GM18519 (cell line): Measurements from ENCODE around the gene EGFLAM.

Experiments used
- ATAC-seq: cut with Tn5 transposase; IDR thresholded peaks from one replicate; pipeline ENCODE4 v1.9.1; 2021; ENCODE audit warnings: mild to moderate bottlenecking, moderate library complexity; ENCODE audit not compliant: unreplicated experiment, low FRiP score

The EGFLAM gene

DNA sequence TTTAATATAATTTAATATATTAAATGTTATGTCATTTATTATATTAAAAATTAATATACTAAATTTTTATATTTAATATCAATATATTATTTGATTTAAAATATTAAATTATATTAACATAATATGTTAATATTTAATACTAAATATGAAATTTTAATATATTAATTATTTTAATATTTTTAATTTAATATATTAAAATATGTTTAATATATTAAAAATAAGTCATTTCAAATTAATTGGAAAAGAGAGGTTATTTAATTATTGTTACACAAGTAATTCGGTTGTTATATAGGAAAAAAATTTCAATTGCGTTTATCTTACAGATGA, 183.9 kb downstream of the EGFLAM start:
- ATAC-seq, result no peak

DNA sequence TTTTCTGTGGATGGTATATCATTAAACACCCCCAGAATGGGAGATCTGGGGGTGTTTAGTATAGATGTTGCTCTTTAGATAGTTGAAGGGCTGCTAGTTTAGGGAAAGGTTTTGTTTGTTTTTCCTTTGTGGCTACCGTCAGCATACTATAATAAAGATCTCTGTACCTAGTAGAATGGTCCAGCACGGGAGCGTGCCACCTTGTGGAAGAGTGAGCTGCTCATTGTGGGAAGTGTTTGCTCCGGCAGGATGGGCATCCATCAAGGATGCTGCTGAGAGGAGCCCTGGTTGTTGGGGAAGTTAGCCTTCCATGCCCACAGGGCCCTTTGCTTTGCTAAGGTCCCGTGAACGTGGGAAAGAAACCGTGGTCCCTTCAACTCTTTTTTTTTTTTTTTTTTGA, 185.0 kb downstream of the EGFLAM start:
- ATAC-seq, result no peak

DNA sequence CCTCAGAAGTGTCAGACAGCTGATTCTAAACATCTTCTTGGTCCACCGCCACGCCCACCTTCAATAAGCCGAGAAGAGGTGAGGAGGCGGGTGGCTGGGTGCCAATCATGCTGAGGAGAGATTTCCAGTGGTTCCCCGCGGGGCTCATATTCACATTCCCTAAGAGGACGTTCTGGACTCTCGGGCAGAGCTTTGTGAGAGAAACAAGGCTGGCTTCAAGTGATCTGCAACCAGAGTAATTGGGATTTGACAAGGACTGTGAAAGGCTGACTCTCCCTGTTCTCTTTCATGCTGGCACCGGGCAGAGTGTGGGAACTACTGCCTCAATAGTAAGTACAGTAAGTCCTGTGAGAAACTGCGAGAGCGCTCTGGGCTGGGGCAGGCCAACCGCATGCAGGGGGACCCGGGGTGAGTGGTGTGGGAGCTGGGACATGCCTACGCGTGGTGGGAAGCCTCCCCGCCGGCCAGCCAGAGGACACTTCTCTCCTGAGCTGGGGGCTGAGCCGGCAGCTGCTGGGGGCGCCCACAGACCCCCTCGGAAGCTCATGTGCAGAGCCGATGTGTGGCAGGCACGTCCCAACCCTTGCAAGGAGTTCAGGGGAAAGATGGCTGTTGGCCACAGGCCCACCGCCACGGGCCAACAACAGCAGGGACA, 187.1 kb downstream of the EGFLAM start:
- ATAC-seq, result no peak

DNA sequence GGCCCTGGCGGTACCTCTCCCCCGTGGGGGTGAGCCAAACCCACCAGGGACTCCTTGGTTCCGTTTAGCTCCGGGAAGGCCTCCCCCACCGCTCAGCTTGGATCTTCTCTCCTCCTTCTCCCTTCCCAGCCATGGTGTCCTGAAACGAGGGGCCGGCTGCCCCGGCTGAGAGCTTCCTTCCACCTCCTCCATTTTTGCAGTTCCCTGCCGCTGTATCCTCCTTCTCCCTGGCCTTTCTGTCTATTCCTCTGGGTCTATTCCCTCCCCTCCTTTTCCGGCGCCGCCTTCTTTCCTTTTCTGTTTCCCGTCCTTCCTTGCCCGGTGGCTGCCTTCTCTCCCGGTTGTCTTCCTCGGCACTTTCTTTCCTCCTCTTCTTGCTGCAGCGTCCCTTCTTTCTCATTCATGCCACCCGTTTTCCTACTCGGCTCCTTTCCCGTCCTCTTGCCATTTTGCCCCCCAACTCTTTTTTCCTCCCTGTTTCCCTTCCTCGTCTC, 187.7 kb downstream of the EGFLAM start:
- ATAC-seq, result no peak

DNA sequence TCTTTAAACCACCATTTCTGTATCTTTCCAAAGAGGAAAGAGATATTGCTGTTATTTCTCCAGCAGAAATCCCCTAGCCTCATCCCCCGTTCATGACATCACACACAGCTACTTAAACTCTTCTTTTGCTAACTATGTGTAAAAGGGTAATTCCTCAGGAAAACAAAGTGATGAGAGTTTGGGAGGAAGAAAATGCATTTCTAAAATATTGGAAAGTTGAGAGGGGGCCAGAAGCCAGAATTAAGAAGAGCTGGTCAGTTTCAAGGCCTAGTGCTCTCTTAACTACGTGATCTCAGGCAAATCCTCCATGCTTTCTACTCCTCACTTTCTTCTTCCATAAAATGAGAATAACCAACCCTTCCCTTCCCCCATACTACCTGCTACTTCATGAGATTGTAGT, 188.7 kb downstream of the EGFLAM start:
- ATAC-seq, result no peak

DNA sequence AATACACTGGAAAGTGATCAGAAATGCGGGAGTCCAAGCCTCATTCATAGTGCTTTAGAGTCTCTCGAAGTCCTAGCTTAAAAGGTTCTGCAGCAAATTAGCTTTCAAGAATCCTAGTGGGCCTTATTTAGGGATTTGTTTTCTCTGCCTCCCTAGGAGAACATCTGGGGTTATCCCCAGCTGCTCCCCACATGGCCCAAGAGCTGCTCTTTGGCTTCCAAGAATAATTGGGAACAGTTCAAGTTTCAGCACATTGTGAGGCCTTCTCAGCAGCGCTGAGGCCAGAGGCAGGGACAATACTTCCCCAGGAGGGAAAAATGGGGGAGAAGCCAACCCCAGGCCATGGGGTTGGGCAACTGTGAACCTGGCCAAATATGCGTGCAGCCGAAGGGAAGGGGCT, 189.4 kb downstream of the EGFLAM start:
- ATAC-seq, result no peak

DNA sequence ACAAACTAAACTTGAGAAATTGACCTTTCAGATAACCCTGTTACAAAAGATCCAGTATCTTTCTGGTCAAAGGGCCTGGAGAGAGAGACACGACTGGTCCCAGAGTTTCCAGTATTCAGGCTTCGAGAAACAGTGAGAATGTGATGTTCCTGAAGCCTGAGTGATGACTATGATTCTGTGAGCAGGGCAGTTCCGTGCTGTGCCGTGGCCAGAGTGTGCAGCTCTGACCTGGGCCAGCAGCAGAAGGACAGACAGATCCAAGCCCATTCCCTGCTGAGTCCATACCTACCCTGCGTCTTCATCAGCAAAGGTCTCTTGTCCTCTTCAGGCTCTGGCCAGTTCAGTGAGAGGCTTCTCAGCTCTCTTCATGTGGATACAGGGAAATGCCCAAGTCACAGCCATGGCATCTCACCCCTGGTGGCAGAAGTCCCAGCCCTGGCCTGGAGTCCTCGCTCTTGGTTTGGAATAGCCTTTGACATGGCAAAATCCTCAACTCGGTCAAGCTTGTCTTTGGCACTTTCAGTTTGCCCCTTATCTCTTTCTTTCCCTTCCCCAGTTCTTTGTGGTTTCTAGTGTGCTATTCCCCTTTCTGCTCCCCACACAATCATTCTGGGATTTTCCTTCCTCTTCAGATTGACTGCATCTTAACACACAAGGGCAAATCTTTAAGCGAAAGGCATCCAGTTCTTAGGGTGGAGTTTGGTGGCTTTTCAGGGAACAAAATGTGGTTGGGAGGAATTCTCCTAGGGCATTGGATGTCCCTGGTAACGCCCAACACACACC, 190.4 kb downstream of the EGFLAM start:
- no peak for ATAC-seq

DNA sequence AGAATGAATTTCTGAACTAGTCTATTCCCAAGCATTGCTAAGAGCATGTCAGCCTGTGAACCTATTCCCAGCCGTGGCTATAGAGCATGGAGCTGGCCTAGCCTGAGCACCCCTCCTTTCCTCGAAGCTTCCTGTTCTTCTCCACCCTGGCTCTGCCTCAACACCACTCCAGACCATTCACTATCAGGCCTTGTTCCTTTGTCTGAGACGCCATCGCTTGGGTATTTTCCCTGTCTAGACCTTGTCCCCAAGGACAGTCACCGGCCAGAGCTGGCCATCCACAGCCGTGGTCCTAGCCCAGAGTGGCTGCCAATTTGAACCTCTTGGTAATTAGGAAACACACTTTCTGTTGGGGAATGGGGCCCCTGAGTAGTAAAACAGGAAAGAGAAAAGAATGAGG, 192.3 kb downstream of the EGFLAM start:
- ATAC-seq, result no peak

DNA sequence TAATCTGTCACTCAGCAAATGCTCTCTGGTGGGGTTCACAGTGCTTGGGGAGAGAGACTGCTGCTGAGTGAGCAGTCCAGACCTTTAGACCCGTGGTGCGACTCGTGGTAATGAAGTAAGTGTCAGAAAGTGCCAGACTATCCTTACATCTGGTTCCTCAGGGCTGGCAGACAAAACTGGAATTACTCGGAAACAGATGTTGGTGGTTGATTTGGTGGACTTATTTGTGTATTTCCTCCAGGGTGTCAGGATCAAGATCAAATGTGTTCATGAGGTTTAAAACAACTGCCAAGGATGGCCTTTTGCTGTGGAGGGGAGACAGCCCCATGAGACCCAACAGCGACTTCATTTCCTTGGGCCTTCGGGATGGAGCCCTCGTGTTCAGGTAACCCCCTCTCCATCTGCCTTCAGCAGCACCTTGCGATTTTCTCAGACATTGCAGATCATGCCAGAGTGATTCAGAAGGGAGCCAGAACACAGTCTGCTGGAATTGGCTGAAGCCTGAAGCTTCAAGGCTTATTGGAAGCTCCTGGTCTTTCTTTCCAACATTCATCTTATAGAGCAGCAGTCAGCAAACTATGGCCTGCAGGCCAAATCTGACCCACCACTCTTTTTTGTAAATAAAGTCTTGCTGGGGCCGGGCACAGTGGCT, 192.8 kb downstream of the EGFLAM start:
- ATAC-seq, result no peak

DNA sequence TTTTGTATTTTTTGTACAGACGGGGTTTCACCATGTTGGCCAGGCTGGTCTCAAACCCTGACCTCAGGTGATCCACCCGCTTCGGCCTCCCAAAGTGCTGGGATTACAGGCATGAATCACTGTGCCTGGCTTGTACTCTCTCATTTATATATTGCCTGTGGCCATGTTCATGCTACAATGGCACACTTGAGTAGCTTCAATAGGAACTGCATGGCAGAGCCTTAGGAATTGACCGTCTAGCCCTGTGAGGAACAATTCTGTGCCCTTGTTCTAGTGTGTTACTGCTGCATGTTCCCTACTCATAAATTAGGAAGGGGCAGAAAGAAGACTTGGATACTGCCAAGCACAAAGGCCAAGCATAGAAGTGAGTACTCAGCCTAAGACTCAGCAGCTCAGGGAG, 193.8 kb downstream of the EGFLAM start:
- no peak for ATAC-seq

DNA sequence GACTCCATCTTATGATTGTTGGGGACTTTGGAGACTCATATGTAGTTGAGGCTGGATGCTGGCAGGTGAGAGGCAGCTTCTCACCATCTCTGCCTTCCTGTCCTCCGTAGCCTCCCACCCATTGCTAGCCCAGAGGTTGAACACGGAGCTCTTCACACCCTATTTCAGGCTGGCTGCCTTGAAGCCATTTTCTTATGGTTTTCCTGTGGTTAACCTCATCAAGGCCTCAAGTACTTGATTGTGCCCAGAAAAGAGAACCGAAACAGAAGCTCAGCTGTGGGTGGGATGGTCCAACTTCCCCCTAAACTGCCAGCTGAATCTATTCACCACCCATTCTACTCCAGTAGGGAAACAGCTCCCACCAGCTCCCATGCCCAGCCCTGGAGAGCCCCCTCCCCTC, 195.1 kb downstream of the EGFLAM start:
- ATAC-seq, result peak; percentile 99

DNA sequence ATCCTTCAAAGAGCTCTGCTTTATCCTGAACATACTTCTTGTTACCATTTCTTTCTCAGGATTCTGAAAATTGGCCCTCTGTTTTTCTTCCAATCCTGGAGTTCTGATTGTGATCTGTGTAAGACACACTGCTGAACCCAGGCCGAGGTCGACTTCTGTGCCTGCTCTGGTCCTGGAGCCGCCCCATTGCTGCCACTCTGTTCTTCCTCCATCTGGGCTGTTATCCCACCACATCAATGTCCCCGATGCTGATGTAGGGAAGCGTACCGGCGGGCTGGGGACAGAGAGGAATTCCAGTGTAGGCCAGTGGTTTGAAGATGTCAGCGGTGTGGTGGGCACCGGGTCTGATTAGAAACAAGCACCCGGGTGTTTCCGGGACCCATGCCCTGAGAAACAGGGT, 195.6 kb downstream of the EGFLAM start:
- no peak for ATAC-seq

DNA sequence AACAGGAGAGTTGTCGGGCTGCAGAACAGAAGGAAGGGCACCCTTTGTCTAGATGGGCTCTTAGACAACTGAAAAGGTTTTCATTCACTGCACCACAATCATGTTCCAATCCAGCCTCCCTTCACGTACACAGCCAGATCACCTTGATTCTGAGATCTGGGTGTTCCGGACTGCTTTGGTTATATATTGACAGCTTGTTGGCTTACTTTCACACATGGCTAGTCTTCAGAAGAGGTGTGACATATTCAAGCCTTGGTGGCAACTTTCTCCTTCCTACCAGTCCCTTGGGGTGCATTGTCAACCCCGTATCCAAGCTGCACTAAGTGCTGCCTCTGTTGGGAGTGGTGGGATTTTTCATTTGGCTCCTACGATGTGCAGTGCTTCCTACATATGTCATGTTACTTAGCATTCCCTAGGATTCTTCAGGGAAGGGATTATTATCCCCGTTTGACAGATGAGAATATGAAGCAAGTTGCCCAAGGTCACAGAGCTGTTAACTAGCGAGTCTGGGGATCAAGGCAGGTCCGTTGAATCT, 197.5 kb downstream of the EGFLAM start:
- no peak for ATAC-seq

DNA sequence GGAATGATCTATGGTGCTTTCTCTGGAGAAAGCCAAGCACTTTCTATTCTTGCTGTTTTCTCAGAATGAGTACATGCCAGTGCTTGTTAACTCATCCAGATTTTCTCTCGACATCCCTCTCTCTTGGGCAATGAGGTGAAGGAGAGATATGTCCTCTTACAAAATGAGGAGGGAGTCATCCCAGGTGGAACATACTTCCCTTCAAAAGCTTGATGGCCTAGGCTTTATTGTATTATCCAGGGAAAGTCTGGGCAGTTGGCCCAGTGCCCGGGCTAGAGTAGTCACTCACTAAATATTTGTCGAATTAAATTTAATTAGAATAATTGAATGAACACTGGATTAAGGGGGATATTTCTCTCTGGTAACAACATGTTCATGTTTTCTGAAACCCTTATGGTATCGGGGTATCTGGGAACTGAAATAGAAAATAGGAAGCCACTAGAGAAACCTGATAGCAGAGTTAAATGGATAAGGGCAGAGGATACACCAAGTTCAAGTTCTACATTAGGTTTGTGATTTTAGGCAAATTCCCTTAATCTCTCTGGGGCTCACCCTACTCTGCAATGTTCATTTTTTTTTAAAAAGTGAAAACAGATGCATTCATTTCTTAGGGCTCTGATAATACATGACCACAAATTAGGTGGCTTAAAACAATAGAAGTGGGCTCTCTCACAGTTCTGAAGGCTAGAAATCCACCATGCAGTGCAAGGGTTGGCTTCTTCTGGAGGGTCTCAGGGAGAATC, 198.5 kb downstream of the EGFLAM start:
- no peak for ATAC-seq

DNA sequence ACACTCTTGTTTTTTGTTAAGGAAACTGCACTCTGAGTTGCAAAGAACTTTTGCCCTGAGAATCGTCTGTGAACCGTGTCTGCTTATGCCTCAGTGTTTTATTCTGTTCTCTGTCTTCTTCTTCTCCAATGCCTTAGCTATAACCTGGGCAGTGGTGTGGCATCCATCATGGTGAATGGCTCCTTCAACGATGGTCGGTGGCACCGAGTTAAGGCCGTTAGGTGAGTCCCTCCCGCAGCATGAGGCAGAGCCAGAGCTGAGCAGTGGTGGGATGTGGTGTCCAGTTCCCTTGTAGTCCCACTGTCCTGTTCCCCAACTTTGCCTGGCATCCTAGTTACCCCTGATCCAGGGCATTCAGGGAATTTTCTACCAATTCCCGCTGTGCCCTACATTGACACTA, 199.8 kb downstream of the EGFLAM start:
- ATAC-seq, result no peak

DNA sequence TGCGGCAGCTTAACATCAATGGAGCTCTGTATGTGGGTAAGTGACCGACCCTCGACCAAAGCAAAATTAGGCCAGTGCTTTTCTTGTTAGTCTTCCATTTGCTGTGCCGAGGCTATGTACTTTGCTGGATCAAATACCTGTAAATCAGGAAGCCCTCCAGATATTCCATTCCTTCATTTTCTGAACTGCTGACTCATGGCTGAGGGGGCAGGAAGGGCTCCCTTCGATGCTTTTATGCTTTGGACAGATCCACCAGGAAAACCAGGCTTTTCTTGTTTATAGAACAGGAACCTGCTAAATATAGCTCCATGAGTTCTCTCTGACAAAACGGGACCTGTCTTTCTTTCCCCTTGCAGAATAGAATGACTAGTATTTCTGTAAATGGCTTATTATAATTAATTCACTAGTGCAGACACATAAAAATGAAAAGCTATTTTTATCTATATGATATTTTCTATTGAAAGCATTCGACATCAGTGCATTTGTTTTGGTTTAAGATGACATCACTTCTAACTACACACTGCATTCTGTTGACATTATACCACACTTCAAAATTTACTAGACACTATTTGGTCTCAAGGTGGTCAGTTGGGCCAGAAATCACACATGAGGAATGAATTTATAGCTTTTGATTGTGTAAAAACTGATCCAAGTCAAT, 204.7 kb downstream of the EGFLAM start:
- ATAC-seq, result no peak

DNA sequence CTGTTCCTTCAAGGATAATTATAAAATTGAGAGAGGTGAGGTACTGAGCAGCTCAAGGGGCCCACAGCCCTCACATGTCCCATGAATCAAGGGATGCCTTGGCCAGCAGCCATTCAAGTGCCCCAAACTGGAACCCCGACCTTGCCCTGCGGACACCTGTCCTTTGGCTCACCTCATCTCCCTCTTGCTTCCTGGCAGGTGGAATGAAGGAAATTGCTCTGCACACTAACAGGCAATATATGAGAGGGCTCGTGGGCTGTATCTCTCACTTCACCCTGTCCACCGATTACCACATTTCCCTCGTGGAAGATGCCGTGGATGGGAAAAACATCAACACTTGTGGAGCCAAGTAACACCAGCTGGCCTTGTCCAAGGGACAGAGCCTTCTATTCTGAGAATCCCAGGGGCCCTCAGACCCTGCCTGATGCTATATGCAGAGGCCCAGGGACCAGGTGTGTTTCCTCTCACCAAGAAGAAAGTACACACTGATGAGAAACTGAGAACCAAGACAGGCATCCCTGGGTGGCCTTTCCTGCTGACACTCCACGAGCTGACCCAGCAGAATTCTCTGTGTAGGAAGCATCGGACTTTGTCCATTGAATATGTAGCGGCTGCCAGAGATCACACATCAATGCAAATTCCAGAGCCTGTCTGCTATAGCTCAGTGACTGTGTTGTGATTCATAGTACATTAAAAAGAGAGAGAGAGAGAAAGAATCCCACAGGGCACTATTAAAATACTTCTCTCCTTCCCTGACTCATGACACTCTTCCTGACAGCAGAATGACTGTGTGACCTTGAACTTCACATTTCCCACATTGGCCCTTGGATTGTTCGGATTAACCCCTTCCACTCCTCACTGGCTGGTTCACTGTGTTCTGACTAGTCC, 205.5 kb downstream of the EGFLAM start:
- ATAC-seq, result no peak

DNA sequence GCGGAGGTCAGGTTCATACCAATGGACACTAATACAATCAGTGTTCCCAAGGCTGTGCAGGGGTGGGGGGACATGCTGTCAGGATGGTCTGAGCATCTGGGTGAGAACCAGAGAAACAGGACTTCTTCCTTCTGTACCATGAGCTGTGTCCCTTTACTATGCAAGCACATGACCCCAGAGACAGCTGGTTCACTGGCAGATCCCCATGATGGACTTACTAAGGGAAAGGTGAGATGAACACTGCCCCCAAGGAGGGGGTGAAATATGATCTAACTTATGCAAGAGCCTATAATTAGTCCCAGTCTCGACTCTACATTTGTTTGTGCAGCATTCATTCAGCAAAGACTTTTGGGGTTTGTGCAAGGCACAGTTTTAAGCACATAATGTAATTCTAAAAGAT, 206.7 kb downstream of the EGFLAM start:
- ATAC-seq, result no peak

DNA sequence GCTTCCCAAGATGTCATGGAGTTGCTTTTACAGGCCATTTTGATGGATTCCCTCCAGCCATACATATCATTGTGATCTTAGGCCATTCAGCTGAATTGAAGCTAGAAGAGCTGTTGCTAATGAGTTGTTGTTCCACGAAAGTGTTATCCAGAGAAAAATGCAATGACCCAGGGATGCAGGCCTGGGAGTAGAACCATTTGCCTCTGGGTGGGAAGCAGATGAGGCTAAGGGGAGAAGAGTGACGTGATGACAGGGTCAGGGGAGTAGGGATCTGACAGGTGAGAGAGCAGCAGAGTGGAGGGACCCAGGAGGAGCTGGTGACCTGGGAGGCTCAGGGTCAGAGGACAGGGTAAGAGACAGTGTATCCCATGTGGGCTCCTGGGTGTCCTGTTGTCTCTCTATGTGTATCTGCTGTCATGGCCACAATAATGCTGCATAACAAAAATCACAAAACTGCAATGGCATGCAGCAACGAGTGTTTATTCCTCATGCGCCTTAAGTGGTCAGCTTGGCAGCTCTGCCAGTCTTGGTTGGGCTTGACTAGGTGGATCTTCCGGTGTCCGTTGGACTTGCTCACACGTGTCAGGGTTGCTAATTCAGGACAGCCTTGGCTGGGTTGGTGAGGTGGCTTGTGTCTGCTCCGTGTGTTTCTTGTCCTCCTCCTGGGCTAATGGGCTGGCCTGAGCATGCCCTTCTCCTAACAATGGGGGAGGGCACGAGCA, 207.5 kb downstream of the EGFLAM start:
- ATAC-seq, result no peak
